K562 (cell line): ENCODE results near the gene PHEX. TPM values are rescaled to one million over a fixed set of nuclear protein-coding genes. Genes with fewer than 3 reads are reported as not detected.

Experiments
- CBFB ChIP-seq: sonication (generic); formaldehyde crosslinking; IDR thresholded peaks from 2 replicates; pipeline ENCODE4 v1.4.0; 2020; ENCODE audit warnings: mild to moderate bottlenecking, missing genetic modification reagents
- KLF1 ChIP-seq: fragments of 450-650 bp; IDR thresholded peaks from 2 replicates; pipeline ENCODE4 v1.6.1; 2016; ENCODE audit warnings: missing genetic modification characterization, missing compliant biosample characterization
- RHOXF2B ChIP-seq: fragments of 250-450 bp; sonication (Bioruptor Pico); conservative IDR thresholded peaks from 2 replicates; pipeline ENCODE4 v1.5.1; 2021
- SRSF1 ChIP-seq: fragments of 200-400 bp; formaldehyde crosslinking; IDR thresholded peaks from 2 replicates; pipeline ENCODE4 v1.6.1; 2017; ENCODE audit warnings: mild to moderate bottlenecking, low read depth, low read length, moderate library complexity
- TARDBP ChIP-seq: fragments of 450-650 bp; IDR thresholded peaks from 2 replicates; pipeline ENCODE4 v1.6.1; 2016
- YY1 ChIP-seq, 3 experiments: IDR thresholded peaks; 2 replicates each; pipeline ENCODE4 v1.6.1; 2011; ENCODE audit warnings: low read length in 2 of 3, mild to moderate bottlenecking in 2 of 3, moderate library complexity in 2 of 3, borderline replicate concordance in 1 of 3, control low read depth in 1 of 3, low read depth in 1 of 3; ENCODE audit not compliant: insufficient read depth in 3 of 3, insufficient replicate concordance in 2 of 3, control insufficient read depth in 1 of 3, insufficient read length in 1 of 3; ENCODE audit errors: extremely low read depth in 1 of 3
- ZFX ChIP-seq: sonication (generic); formaldehyde crosslinking; IDR thresholded peaks from 2 replicates; pipeline ENCODE4 v1.8.0; 2022; ENCODE audit warnings: mild to moderate bottlenecking, missing genetic modification reagents, moderate library complexity
- polyA plus RNA-seq, 8 experiments: library from polyadenylated mRNA; depleted of rRNA in 4 of 8; stranded (reverse) in 5 of 8; unstranded in 3 of 8; fragments of >200 nt; fragmentation: Nextera tagmentation in 2 of 8; fragmentation: Illumina TruSeq in 1 of 8; extraction: Ambion mirVana in 2 of 8; extraction: Trizol in 1 of 8; gene quantifications; 2 replicates each; pipeline versions ENCODE4 v1.2.1 to v1.2.3, GENCODE V29; 2011 to 2014; ENCODE audit warnings: inconsistent platforms in 1 of 8, missing spikeins in 1 of 8
- total RNA-seq, 7 experiments: library from RNA; depleted of rRNA in 6 of 7; stranded (reverse); fragments of >200 nt in 6 of 7; fragmentation: Illumina TruSeq in 2 of 7; extraction: Trizol in 2 of 7; gene quantifications; 2 replicates each; pipeline versions ENCODE4 v1.2.1 to v1.2.3, GENCODE V29; 2011 to 2021; ENCODE audit warnings: low replicate concordance in 1 of 7
- TF ChIP-seq, protein P1 (sequence below): fragments of 150-350 bp; conservative IDR thresholded peaks from 2 replicates; pipeline ENCODE4 v1.6.1; 2014; ENCODE audit warnings: low read length
- TF ChIP-seq, protein P2 (sequence below): sonication (generic); formaldehyde crosslinking; IDR thresholded peaks from 2 replicates; pipeline ENCODE4 v1.8.0; 2023; ENCODE audit warnings: mild to moderate bottlenecking, missing genetic modification reagents

The PHEX gene
- total and polyA plus RNA-seq, 9 of the 15 experiments (the other 6 are each of a cell fraction or from before 2014, with no cell fraction given): 0.01 to 0.11 (median 0.04) TPM; not detected in 6

DNA sequence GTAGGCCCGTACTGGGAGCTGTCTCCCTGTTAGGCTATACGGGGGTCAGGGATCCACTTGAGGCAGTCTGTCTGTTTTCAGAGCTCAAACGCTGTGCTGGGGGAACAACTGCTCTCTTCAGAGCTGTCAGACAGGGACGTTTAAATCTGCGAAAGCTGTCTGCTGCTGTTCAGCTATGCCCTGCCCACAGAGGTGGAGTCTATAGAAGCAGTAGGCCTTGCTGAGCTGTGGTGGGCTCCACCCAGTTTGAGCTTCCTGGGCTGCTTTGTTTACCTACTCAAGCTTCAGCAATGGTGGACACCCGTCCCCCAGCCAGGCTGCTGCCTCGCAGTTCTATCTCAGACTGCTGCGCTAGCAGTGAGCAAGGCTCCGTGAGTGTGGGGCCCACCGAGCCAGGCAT is 27.3 kb upstream of the PHEX start (continued):
- TF ChIP-seq YY1 (IDR thresholded peaks at IDR 0.05; ENCODE audit: borderline replicate concordance in 1 of 3, control insufficient read depth in 1 of 3, extremely low read depth in 1 of 3, insufficient read depth in 3 of 3, insufficient read length in 1 of 3, insufficient replicate concordance in 2 of 3, low read depth in 1 of 3, low read length in 2 of 3) (no peak), RHOXF2B (no peak), KLF1 (no peak), CBFB (CRISPR knock-in tag) (no peak), SRSF1 (no peak), ZFX (CRISPR knock-in tag) (no peak), TARDBP (no peak)
- TF ChIP-seq, protein P1, sequence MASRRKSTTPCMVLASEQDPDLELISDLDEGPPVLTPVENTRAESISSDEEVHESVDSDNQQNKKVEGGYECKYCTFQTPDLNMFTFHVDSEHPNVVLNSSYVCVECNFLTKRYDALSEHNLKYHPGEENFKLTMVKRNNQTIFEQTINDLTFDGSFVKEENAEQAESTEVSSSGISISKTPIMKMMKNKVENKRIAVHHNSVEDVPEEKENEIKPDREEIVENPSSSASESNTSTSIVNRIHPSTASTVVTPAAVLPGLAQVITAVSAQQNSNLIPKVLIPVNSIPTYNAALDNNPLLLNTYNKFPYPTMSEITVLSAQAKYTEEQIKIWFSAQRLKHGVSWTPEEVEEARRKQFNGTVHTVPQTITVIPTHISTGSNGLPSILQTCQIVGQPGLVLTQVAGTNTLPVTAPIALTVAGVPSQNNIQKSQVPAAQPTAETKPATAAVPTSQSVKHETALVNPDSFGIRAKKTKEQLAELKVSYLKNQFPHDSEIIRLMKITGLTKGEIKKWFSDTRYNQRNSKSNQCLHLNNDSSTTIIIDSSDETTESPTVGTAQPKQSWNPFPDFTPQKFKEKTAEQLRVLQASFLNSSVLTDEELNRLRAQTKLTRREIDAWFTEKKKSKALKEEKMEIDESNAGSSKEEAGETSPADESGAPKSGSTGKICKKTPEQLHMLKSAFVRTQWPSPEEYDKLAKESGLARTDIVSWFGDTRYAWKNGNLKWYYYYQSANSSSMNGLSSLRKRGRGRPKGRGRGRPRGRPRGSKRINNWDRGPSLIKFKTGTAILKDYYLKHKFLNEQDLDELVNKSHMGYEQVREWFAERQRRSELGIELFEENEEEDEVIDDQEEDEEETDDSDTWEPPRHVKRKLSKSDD: no peak
- TF ChIP-seq, protein P2, sequence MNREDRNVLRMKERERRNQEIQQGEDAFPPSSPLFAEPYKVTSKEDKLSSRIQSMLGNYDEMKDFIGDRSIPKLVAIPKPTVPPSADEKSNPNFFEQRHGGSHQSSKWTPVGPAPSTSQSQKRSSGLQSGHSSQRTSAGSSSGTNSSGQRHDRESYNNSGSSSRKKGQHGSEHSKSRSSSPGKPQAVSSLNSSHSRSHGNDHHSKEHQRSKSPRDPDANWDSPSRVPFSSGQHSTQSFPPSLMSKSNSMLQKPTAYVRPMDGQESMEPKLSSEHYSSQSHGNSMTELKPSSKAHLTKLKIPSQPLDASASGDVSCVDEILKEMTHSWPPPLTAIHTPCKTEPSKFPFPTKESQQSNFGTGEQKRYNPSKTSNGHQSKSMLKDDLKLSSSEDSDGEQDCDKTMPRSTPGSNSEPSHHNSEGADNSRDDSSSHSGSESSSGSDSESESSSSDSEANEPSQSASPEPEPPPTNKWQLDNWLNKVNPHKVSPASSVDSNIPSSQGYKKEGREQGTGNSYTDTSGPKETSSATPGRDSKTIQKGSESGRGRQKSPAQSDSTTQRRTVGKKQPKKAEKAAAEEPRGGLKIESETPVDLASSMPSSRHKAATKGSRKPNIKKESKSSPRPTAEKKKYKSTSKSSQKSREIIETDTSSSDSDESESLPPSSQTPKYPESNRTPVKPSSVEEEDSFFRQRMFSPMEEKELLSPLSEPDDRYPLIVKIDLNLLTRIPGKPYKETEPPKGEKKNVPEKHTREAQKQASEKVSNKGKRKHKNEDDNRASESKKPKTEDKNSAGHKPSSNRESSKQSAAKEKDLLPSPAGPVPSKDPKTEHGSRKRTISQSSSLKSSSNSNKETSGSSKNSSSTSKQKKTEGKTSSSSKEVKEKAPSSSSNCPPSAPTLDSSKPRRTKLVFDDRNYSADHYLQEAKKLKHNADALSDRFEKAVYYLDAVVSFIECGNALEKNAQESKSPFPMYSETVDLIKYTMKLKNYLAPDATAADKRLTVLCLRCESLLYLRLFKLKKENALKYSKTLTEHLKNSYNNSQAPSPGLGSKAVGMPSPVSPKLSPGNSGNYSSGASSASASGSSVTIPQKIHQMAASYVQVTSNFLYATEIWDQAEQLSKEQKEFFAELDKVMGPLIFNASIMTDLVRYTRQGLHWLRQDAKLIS (CRISPR knock-in tag): no peak
